H1 (cell line): ENCODE measurements around the gene ANKRD34B. TPM values are rescaled to one million over a fixed set of nuclear protein-coding genes. Genes with fewer than 3 reads are reported as not detected.

Source experiments
- CTCF ChIA-PET: fragments of 300-600 bp; sonication (Branson Sonifier 250); formaldehyde crosslinking; loops from one replicate; lab custom pipeline; 2021; ENCODE audit not compliant: partially characterized antibody; lab: Charles Lee
- POLR2A ChIA-PET: fragments of 300-600 bp; sonication (Branson Sonifier 250); formaldehyde crosslinking; loops from one replicate; lab custom pipeline; 2021; ENCODE audit warnings: inconsistent platforms; ENCODE audit not compliant: partially characterized antibody; lab: Charles Lee
- DNase-seq, 2 experiments: peaks; one replicate each; pipeline versions ENCODE4 v3.0.0 to v3.0.0-alpha.2; 2010 to 2022; ENCODE audit warnings: low spot score in 2 of 2, low read depth in 1 of 2, mixed read lengths in 1 of 2
- FAIRE-seq: peaks from 2 replicates; lab custom pipeline; 2011; peaks lifted over from hg19 to GRCh38; lab: Jason Lieb, UNC
- H2AFZ ChIP-seq: 2 replicates; pipeline ENCODE4 v1.8.1; 2012; ENCODE audit warnings: low read length, inconsistent platforms
- H2AK5ac ChIP-seq: 2 replicates; pipeline ENCODE4 v1.6.1; 2013; ENCODE audit warnings: low read depth, low read length
- H2BK120ac ChIP-seq: replicated peaks from 2 replicates; pipeline ENCODE3; 2013; ENCODE audit warnings: low read depth, low read length, inconsistent platforms
- H2BK12ac ChIP-seq: 2 replicates; pipeline ENCODE4 v1.6.1; 2013; ENCODE audit warnings: low read depth, low read length
- H2BK15ac ChIP-seq: 2 replicates; pipeline ENCODE4 v1.6.1; 2013; ENCODE audit warnings: low read length
- H2BK20ac ChIP-seq: 2 replicates; pipeline ENCODE4 v1.6.1; 2013; ENCODE audit warnings: low read length
- H2BK5ac ChIP-seq: 2 replicates; pipeline ENCODE4 v1.6.1; 2013; ENCODE audit warnings: low read depth, low read length
- H3K14ac ChIP-seq: 2 replicates; pipeline ENCODE4 v1.6.1; 2013; ENCODE audit warnings: inconsistent platforms; ENCODE audit not compliant: insufficient read length
- H3K18ac ChIP-seq: 2 replicates; pipeline ENCODE4 v1.6.1; 2013; ENCODE audit warnings: low read length; ENCODE audit errors: extremely low read depth
- H3K23ac ChIP-seq: 2 replicates; pipeline ENCODE4 v1.6.1; 2013; ENCODE audit warnings: inconsistent platforms; ENCODE audit not compliant: insufficient read length
- H3K23me2 ChIP-seq: 2 replicates; pipeline ENCODE4 v1.6.1; 2013; ENCODE audit warnings: low read depth, low read length
- H3K27ac ChIP-seq: 2 replicates; pipeline ENCODE4 v1.6.1; 2011; ENCODE audit warnings: low read depth, low read length, inconsistent platforms
- H3K27me3 ChIP-seq, 4 experiments: replicated peaks in 1 of 4; 1 replicate in 1 of 4; 2 replicates in 3 of 4; pipeline versions ENCODE4 v1.6.1 to v1.8.1; 2011 to 2013; ENCODE audit warnings: low read length in 3 of 4, mild to moderate bottlenecking in 3 of 4, inconsistent platforms in 2 of 4, mixed read lengths in 2 of 4, moderate library complexity in 1 of 4; ENCODE audit not compliant: control insufficient read depth in 3 of 4, insufficient read depth in 3 of 4; ENCODE audit errors: extremely low read depth in 1 of 4
- H3K36me3 ChIP-seq, 4 experiments: 2 replicates each; pipeline versions ENCODE4 v1.6.1 to v1.8.1; 2011 to 2013; ENCODE audit warnings: mild to moderate bottlenecking in 4 of 4, low read length in 3 of 4, moderate library complexity in 2 of 4, control low read depth in 1 of 4, inconsistent platforms in 1 of 4; ENCODE audit not compliant: insufficient read depth in 4 of 4, control insufficient read depth in 2 of 4
- H3K4ac ChIP-seq: replicated peaks from 2 replicates; pipeline ENCODE3; 2013; ENCODE audit warnings: low read length, low read depth, mixed read lengths, inconsistent platforms; ENCODE audit not compliant: insufficient read length
- H3K4me1 ChIP-seq, 4 experiments: replicated peaks in 1 of 4; 1 replicate in 1 of 4; 2 replicates in 3 of 4; pipeline versions ENCODE4 v1.6.1 to v1.8.1; 2011 to 2013; ENCODE audit warnings: low read length in 3 of 4, inconsistent platforms in 2 of 4, mixed read lengths in 1 of 4; ENCODE audit not compliant: insufficient read depth in 4 of 4, control insufficient read depth in 3 of 4
- H3K4me2 ChIP-seq, 2 experiments: 2 replicates each; pipeline versions ENCODE4 v1.6.1 to v1.8.1; 2011 to 2013; ENCODE audit warnings: low read depth in 2 of 2, low read length in 2 of 2, control low read depth in 1 of 2, inconsistent platforms in 1 of 2, mild to moderate bottlenecking in 1 of 2; ENCODE audit not compliant: insufficient read depth in 1 of 2
- H3K4me3 ChIP-seq, 4 experiments: fragments of 200-600, 300-600 bp in 1 of 4; sonication (generic), shearing (Covaris generic), sonication (Bioruptor Twin) in 1 of 4; 2 replicates each; pipeline versions ENCODE4 v1.5.1 to v1.8.1; 2011 to 2016; ENCODE audit warnings: low read length in 4 of 4, low read depth in 3 of 4, control low read depth in 2 of 4, inconsistent platforms in 2 of 4, mild to moderate bottlenecking in 2 of 4, mixed read lengths in 1 of 4, moderate library complexity in 1 of 4; ENCODE audit not compliant: insufficient read depth in 2 of 4; ENCODE audit errors: extremely low read depth in 1 of 4
- H3K56ac ChIP-seq: replicated peaks from 2 replicates; pipeline ENCODE3; 2013; ENCODE audit warnings: low read depth, mild to moderate bottlenecking, mixed read lengths, low read length, inconsistent platforms; ENCODE audit not compliant: insufficient read length
- H3K79me1 ChIP-seq: 2 replicates; pipeline ENCODE4 v1.6.1; 2013; ENCODE audit warnings: low read depth, low read length, control low read depth
- H3K79me2 ChIP-seq, 2 experiments: 2 replicates each; pipeline versions ENCODE4 v1.6.1 to v1.8.1; 2012 to 2013; ENCODE audit warnings: low read length in 2 of 2, mild to moderate bottlenecking in 2 of 2, inconsistent platforms in 1 of 2; ENCODE audit not compliant: insufficient read depth in 2 of 2, control insufficient read depth in 1 of 2
- H3K9ac ChIP-seq, 4 experiments: replicated peaks in 1 of 4; 1 replicate in 1 of 4; 2 replicates in 3 of 4; pipeline versions ENCODE4 v1.6.1 to v1.8.1; 2011 to 2013; ENCODE audit warnings: low read depth in 3 of 4, low read length in 3 of 4, control low read depth in 2 of 4, mild to moderate bottlenecking in 2 of 4, moderate library complexity in 2 of 4, inconsistent platforms in 1 of 4; ENCODE audit errors: extremely low read depth in 1 of 4
- H3K9me3 ChIP-seq, 2 experiments: 2 replicates each; pipeline versions ENCODE4 v1.6.1 to v1.8.1; 2012 to 2013; ENCODE audit warnings: mild to moderate bottlenecking in 2 of 2, moderate library complexity in 2 of 2, control low read depth in 1 of 2, inconsistent platforms in 1 of 2, low read depth in 1 of 2, low read length in 1 of 2, mixed read lengths in 1 of 2; ENCODE audit not compliant: insufficient read depth in 2 of 2
- H4K20me1 ChIP-seq, 2 experiments: replicated peaks in 1 of 2; 2 replicates each; pipeline versions ENCODE3 to v1.8.1; 2011 to 2013; ENCODE audit warnings: inconsistent platforms in 2 of 2, low read length in 2 of 2, mild to moderate bottlenecking in 1 of 2; ENCODE audit not compliant: insufficient read depth in 2 of 2, control insufficient read depth in 1 of 2
- H4K5ac ChIP-seq: 2 replicates; pipeline ENCODE4 v1.6.1; 2013; ENCODE audit warnings: low read length, low read depth, mixed read lengths, inconsistent platforms; ENCODE audit not compliant: insufficient read length
- H4K8ac ChIP-seq: 2 replicates; pipeline ENCODE4 v1.8.0; 2013; ENCODE audit warnings: mild to moderate bottlenecking, moderate library complexity, low read length, inconsistent platforms; ENCODE audit not compliant: insufficient read depth; ENCODE audit errors: extremely low read depth
- H4K91ac ChIP-seq: replicated peaks from 2 replicates; pipeline ENCODE3; 2013; ENCODE audit warnings: low read length, mixed read lengths, inconsistent platforms; ENCODE audit not compliant: insufficient read length
- JUN ChIP-seq: IDR thresholded peaks from 2 replicates; pipeline ENCODE4 v1.6.1; 2011; ENCODE audit warnings: low read depth, mild to moderate bottlenecking, improper control_type of control experiment, low read length
- MAFK ChIP-seq: IDR thresholded peaks from 2 replicates; pipeline ENCODE4 v1.6.1; 2012; ENCODE audit warnings: low read depth, mild to moderate bottlenecking, improper control_type of control experiment, low read length
- RXRA ChIP-seq: IDR thresholded peaks from 2 replicates; pipeline ENCODE4 v1.6.1; 2011; ENCODE audit warnings: low read depth, mild to moderate bottlenecking, low read length, moderate library complexity; ENCODE audit not compliant: insufficient read depth
- TCF12 ChIP-seq: IDR thresholded peaks from 2 replicates; pipeline ENCODE4 v1.6.1; 2011; ENCODE audit warnings: low read depth, mild to moderate bottlenecking, low read length
- WGBS, 2 experiments: shearing (Covaris generic) in 1 of 2; methylation state at CpG; one replicate each; pipeline versions ENCODE4 v1.1.6 to v1.1.7; 2013 to 2015; ENCODE audit warnings: low lambda C conversion rate in 2 of 2, mixed read lengths in 2 of 2, inconsistent platforms in 1 of 2, low coverage in 1 of 2, missing lambda C conversion rate in 1 of 2; ENCODE audit not compliant: insufficient replicate concordance in 2 of 2, insufficient coverage in 1 of 2, insufficient read length in 1 of 2; ENCODE audit errors: extremely low coverage in 1 of 2, missing lambda C conversion rate in 1 of 2; 5-methylcytosine and 5-hydroxymethylcytosine counted together
- polyA plus RNA-seq, 7 experiments: library from polyadenylated mRNA; depleted of rRNA in 3 of 7; stranded (reverse) in 5 of 7; unstranded in 2 of 7; fragments of >200 nt in 5 of 7; fragments of 200-250 nt in 2 of 7; gene quantifications; 1 replicate in 5 of 7; 2 replicates in 1 of 7; 4 replicates in 1 of 7; pipeline versions ENCODE4 v1.2.1 to v1.2.3, GENCODE V29; 2011 to 2013; ENCODE audit warnings: missing spikeins in 2 of 7, mixed read lengths in 2 of 7
- total RNA-seq: library from RNA; stranded (reverse); fragmentation: NEBNext Ultra II Directional; extraction: Animal tissue kit (Norgen Biotek cat#: 25700); gene quantifications from 2 replicates; pipeline ENCODE4 v1.2.1, GENCODE V29; 2021

ANKRD34B gene
- total and polyA plus RNA-seq, 2 of the 8 experiments (the other 6 are each of a cell fraction or from before 2014, with no cell fraction given): 1.5 to 6.3 TPM

DNA sequence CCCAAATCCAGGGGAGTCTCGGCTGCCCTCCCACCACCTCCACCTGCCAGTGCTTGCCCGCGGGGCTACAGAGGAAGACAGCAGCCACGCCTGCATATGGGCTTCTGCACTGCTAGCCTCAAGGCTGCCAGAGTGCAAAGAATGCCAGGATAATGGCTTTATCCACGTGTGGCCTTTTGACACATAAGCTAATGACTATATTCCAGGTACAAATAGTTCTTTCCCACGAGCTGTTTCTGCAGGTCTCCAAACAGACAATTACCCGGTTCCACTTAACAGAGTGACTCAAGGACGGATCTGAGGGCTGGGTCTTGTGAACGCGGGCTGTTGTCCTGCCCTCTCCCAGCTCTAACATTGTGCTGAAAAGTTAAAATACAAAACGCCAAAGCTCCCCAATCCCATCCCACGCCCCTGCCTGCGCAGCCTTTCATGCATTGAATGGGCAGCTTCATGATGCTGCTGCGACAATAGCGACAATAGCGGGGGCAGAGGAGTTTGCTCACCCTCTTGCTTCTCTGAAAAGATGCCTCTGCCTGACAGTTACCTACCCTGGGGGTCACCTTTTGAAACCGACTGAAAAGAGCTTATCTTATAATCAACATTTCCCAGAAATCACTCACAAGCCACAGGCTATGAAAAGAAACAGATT lies 45.3 kb upstream of the ANKRD34B start:
- no peak overlapping the region for H2BK120ac ChIP-seq
- no peaks in the 10 kb centered on the region for H3K36me3 ChIP-seq
- TF ChIP-seq TCF12: no peak
- no peak for TF ChIP-seq MAFK
- no peak for TF ChIP-seq JUN
- TF ChIP-seq RXRA: no peak
- no peak overlapping the region for H2AK5ac ChIP-seq
- FAIRE-seq (no peak), DNase-seq (no peak)
- H4K91ac ChIP-seq: no peak overlapping the region
- H3K4me1 ChIP-seq: no peaks in the 10 kb centered on the region
- H3K18ac ChIP-seq: no peak overlapping the region; the same call in 1 of the 2 replicates
- no peak overlapping the region for H2BK20ac ChIP-seq
- H3K56ac ChIP-seq: no peak overlapping the region
- H3K23ac ChIP-seq: no peak overlapping the region
- no peak overlapping the region for H2BK5ac ChIP-seq
- H2AFZ ChIP-seq: no peak overlapping the region
- H3K14ac ChIP-seq: no peak overlapping the region
- WGBS, 2 experiments: 91% methylated on average over 17 of the region's 17 CpGs; no CpG with 5 or more reads in 1 of the 2 experiments
- no peaks in the 10 kb centered on the region for H3K79me2 ChIP-seq
- no peaks in the 10 kb centered on the region for H3K23me2 ChIP-seq
- no peak overlapping the region for H2BK12ac ChIP-seq
- H3K9me3 ChIP-seq: peaks cover 0 to 3% of the 10 kb centered on the region in 2 experiments; a peak in 1 of 4 replicates
- H3K4me2 ChIP-seq: no peak overlapping the region
- ChIA-PET CTCF (interaction anchor here (0.7 to 1.1 kb wide), 2 partner anchors 19 to 134 kb away, joined by 3 read pairs; no protein-coding TSS in a partner anchor), POLR2A (interaction anchor here (0.9 kb wide), 1 partner anchor 10 kb away, joined by 4 read pairs; no protein-coding TSS in a partner anchor)
- no peak overlapping the region for H3K27ac ChIP-seq
- H4K5ac ChIP-seq: no peak overlapping the region
- H3K4me3 ChIP-seq: no peak overlapping the region
- no peaks in the 10 kb centered on the region for H4K20me1 ChIP-seq
- no peak overlapping the region for H3K9ac ChIP-seq
- H4K8ac ChIP-seq: no peak overlapping the region
- H2BK15ac ChIP-seq: no peak overlapping the region
- H3K79me1 ChIP-seq: no peaks in the 10 kb centered on the region
- no peaks in the 10 kb centered on the region for H3K27me3 ChIP-seq
- no peak overlapping the region for H3K4ac ChIP-seq
